Measurements from ENCODE around the gene C1QTNF1. TPM values are rescaled to one million over a fixed set of nuclear protein-coding genes. Genes with fewer than 3 reads are reported as not detected.

Gene C1QTNF1
- total RNA-seq, 4 donors from 2014 or later, result 58.8 to 135 (median 73.7) TPM

- intact Hi-C loops (cut with DNase I), result no loop called here
- H3K27me3 ChIP-seq, result no peaks in the 10 kb centered on the region
- H3K4me3 ChIP-seq (replicated peaks in 1 of 3), result no peak overlapping the region
Observed at GRCh38 chr17:78977997-78978973, 45.7 kb upstream of the C1QTNF1 start.

GRCh38 chr17:78979780-78980623, 44.0 kb upstream of the C1QTNF1 start, which contains the start of gene LGALS3BP:
Gene LGALS3BP, minus strand, starts transcription at chr17:78979923. Its CDS starts 2,732 bp downstream, at chr17:78977191.
- Histone ChIP-seq H3K36me3 (no peaks in the 10 kb centered on the region), H3K27ac (peak within 1 kb of the TSS; percentile 57 to 73 (median 63)), H3K27me3 (no peaks in the 10 kb centered on the region), H3K9me3 (no peaks in the 10 kb centered on the region), H3K4me1 (peaks cover 35 to 53% of the 10 kb centered on the region in 2 donors), H3K4me3 (replicated peaks in 1 of 3) (peak within 1 kb of the TSS in 1 of 3 donors; percentile 27)
- WGBS, 2 donors, result 45 to 46% methylated on average over 16 of the region's 16 CpGs
- intact Hi-C loops (cut with DNase I), result no loop called here
- peak; percentile 84 to 89 for DNase-seq
- TF ChIP-seq POLR2A (IDR thresholded peaks at IDR 0.05) (peak in 1 of 2 donors; percentile 43), CTCF (IDR thresholded peaks at IDR 0.05) (no peak)

More at GRCh38 chr17:78977997-78978973, 45.7 kb upstream of the C1QTNF1 start:
- DNase-seq, result peak in 1 of 2 donors; percentile 10
- Histone ChIP-seq H3K9me3 (no peaks in the 10 kb centered on the region), H3K36me3 (no peaks in the 10 kb centered on the region), H3K4me1 (peaks cover 47 to 60% of the 10 kb centered on the region in 2 donors), H3K27ac (peak overlapping the region in 1 of 3 donors; percentile 75)
- TF ChIP-seq CTCF (IDR thresholded peaks at IDR 0.05), result no peak
- TF ChIP-seq POLR2A (IDR thresholded peaks at IDR 0.05), result no peak
- WGBS, 2 donors, result 72% methylated on average over 9 to 17 of the region's 21 CpGs

GRCh38 chr17:78980624-78980972, 43.4 kb upstream of the C1QTNF1 start:
- peak overlapping the region in 1 of 3 donors; percentile 57 for H3K27ac ChIP-seq
- 48 to 60% methylated on average over 3 to 5 of the region's 8 CpGs for WGBS, 2 donors

More at GRCh38 chr17:78980624-78980972, 43.4 kb upstream of the C1QTNF1 start:
- intact Hi-C loops (cut with DNase I), result no loop called here
- Histone ChIP-seq H3K4me3 (replicated peaks in 1 of 3) (no peak overlapping the region), H3K36me3 (no peaks in the 10 kb centered on the region), H3K9me3 (no peaks in the 10 kb centered on the region), H3K4me1 (peaks cover 35 to 49% of the 10 kb centered on the region in 2 donors), H3K27me3 (no peaks in the 10 kb centered on the region)
- DNase-seq, result no peak
- TF ChIP-seq POLR2A (IDR thresholded peaks at IDR 0.05) (no peak), CTCF (IDR thresholded peaks at IDR 0.05) (no peak)

Measured in thyroid gland (tissue), 4 donors.